Urinary bladder (tissue), 4 donors: ENCODE data around the gene TANK. TPM values are rescaled to one million over a fixed set of nuclear protein-coding genes. Genes with fewer than 3 reads are reported as not detected.
"Not testable (repeated sequence)": the region's sequence is repeated elsewhere in the genome, so short reads cannot be mapped to it uniquely, and the experiment has no call there.

ENCODE experiments used
- DNase-seq: peaks from one replicate; pipeline ENCODE4 v3.0.0-alpha.2; 2015; ENCODE audit errors: extremely low spot score
- H3K27ac ChIP-seq: one replicate; pipeline ENCODE4 v1.5.1; 2013; ENCODE audit warnings: low read depth, mild to moderate bottlenecking, moderate library complexity
- H3K36me3 ChIP-seq: one replicate; pipeline ENCODE4 v1.6.1; 2013; ENCODE audit warnings: mild to moderate bottlenecking, moderate library complexity; ENCODE audit not compliant: insufficient read depth
- H3K4me1 ChIP-seq: one replicate; pipeline ENCODE4 v1.6.1; 2013; ENCODE audit warnings: mild to moderate bottlenecking, moderate library complexity; ENCODE audit not compliant: insufficient read depth
- H3K4me3 ChIP-seq: one replicate; pipeline ENCODE4 v1.5.1; 2013; ENCODE audit warnings: low read depth, low read length
- WGBS: extraction: QIAGEN DNeasy Blood & Tissue Kit; methylation state at CpG from one replicate; pipeline ENCODE4 v1.1.7; 2013; 5-methylcytosine and 5-hydroxymethylcytosine counted together
- polyA plus RNA-seq: library from polyadenylated mRNA; stranded (reverse); fragments of 200-250 nt; gene quantifications from one replicate; pipeline ENCODE4 v1.2.3, GENCODE V29; 2013
- total RNA-seq: library from RNA; depleted of rRNA; stranded (reverse); fragments of >200 nt; gene quantifications from one replicate; pipeline ENCODE4 v1.2.3, GENCODE V29; 2014
- donor health status: healthy with polysubstance abuse.
- donor health status: healthy.

TANK gene
- total and polyA plus RNA-seq, 2 donors = 40.8 to 110 TPM

DNA sequence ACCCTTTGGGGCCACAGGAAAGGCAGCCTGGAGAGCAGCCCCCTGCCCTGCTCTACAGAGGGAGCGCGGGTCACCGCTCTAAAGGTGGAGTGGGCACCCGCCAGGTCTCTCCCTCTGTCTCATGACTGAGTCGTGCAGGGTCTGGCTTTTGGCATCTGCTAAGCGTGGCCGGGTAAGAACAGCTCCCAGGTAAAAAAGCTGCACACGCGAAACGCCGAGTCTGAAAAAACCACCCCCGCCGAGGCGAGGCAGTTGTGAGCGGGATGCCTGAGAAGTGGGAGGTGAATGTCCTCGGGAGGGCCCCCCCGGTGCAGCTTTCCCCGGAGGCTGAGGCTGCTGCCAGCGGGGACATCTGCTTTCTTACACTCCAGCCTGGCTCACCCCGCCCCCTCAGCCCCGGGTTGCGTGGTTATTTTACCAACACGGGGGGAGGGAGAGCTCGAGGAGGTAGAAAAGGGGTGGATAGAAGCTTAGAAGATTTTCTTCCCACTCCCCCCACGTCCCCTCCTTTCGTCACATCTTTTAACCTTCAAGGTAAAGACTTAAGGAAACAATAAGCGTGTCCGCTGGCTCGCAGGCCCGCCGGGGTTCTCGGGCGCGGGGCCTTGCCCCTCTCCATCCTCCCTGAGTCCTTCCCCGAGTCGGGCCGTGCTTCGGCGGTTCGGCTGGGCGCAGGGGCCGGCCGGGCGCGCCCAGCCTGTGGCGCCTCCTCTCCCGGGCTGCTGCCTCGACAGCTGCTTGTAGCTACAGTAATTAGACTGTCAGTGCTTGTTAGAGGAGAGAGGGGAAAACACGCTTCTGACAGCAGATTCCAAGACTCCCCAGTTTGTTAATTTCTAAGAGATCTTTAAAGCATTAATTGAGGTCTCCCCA, 77.4 kb downstream of the TANK start:
- no peak for DNase-seq
- WGBS = 5% methylated on average over 49 of the region's 49 CpGs
- H3K4me1 ChIP-seq = no peaks in the 10 kb centered on the region
- H3K27ac ChIP-seq = no peak overlapping the region
- peak overlapping the region; percentile 26 for H3K4me3 ChIP-seq
- H3K36me3 ChIP-seq = no peaks in the 10 kb centered on the region

GRCh38 chr2:161238265-161238559, 78.0 kb downstream of the TANK start:
- H3K4me1 ChIP-seq = no peaks in the 10 kb centered on the region
- H3K4me3 ChIP-seq = peak overlapping the region; percentile 52
- under 1% methylated on average over 16 of the region's 16 CpGs for WGBS
- H3K36me3 ChIP-seq = no peaks in the 10 kb centered on the region
- no peak for DNase-seq
- no peak overlapping the region for H3K27ac ChIP-seq

DNA sequence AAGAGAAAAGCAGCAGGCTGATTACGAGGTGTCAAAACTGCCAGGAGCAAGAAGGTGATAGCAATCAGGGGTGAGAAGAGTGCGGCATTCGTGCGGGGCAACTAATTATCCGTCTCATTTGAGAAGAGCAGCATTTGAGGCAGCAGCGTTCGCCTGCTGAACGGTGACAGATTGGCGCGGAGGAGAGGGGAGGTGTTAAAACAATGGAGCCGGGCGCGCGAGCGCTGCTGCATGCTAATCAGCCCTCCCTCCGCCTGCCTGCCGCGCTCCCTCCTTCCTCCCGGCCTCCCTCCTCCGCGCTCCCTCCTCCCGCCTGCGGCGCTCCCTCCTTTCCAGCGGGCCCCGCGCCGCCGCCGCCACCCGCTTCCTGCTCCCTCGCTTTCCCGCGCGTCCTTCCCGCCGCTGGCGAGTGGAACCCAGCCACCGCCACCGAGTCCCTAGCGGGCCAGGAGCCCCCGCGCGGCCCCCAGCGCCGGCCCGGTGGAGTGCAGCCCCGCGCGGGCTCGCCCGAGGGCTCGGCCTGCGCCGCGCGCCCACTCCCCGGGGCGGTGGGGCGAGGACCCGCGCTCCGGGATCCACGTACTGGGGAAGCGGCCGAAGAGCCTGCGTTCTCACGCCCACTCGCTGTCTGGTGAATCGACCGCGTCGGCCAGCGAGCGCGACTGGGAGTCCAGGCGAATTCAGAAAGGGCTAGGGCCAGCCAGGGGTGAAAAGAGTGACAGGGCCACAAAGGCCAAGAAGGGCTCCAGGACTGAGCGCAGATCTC, 78.5 kb downstream of the TANK start:
- WGBS = 2% methylated on average over 78 of the region's 78 CpGs
- no peak for DNase-seq
- Histone ChIP-seq H3K27ac (no peak overlapping the region), H3K4me1 (no peaks in the 10 kb centered on the region), H3K4me3 (peak overlapping the region; percentile 52), H3K36me3 (no peaks in the 10 kb centered on the region)

- no peaks in the 10 kb centered on the region for H3K4me1 ChIP-seq
- DNase-seq = no peak
- no peaks in the 10 kb centered on the region for H3K36me3 ChIP-seq
- 77% methylated on average over 47 of the region's 47 CpGs for WGBS
- no peak overlapping the region for H3K27ac ChIP-seq
- H3K4me3 ChIP-seq = no peak overlapping the region
These were observed 79.3 kb downstream of the TANK start for GRCh38 chr2:161239326-161240109.

GRCh38 chr2:161241894-161242293, 81.7 kb downstream of the TANK start:
- WGBS = 68% methylated on average over 1 of the region's 1 CpG
- Histone ChIP-seq H3K4me1 (no peaks in the 10 kb centered on the region), H3K4me3 (no peak overlapping the region), H3K27ac (no peak overlapping the region), H3K36me3 (no peaks in the 10 kb centered on the region)
- no peak for DNase-seq

- WGBS = 85% methylated on average over 3 of the region's 3 CpGs
- DNase-seq = no peak
- H3K4me3 ChIP-seq = no peak overlapping the region
- H3K36me3 ChIP-seq = no peaks in the 10 kb centered on the region
- no peak overlapping the region for H3K27ac ChIP-seq
- no peaks in the 10 kb centered on the region for H3K4me1 ChIP-seq
These were observed 83.1 kb downstream of the TANK start for GRCh38 chr2:161243312-161243711.

DNA sequence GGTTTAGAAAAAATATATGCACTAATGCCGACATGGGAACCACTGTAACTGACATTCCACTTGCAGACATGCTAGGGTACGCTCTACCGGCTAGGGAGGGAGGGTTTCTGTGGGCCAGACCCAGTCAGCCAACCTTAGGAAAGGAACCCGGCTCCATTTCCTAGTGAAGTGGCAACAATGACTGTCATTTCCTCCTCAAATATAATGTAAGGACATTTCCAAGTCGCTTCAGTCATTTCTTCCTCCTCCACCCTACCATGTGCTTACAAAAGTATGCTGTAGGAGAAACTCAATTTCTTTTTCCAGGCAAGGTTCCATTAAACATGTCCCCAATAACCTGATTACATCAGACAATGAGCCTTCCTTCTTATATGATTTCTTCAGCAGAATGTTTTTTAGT, 83.7 kb downstream of the TANK start:
- Histone ChIP-seq H3K27ac (no peak overlapping the region), H3K4me1 (no peaks in the 10 kb centered on the region), H3K4me3 (no peak overlapping the region), H3K36me3 (no peaks in the 10 kb centered on the region)
- DNase-seq = no peak
- WGBS = 88% methylated on average over 5 of the region's 5 CpGs

- H3K4me3 ChIP-seq, DNase-seq, H3K36me3 ChIP-seq, H3K27ac ChIP-seq, H3K4me1 ChIP-seq: not testable (repeated sequence)
- 29% methylated on average over 48 of the region's 53 CpGs for WGBS
These were observed 84.4 kb downstream of the TANK start for GRCh38 chr2:161244387-161245260.

- Histone ChIP-seq H3K4me3 (no peak overlapping the region), H3K4me1 (no peaks in the 10 kb centered on the region), H3K36me3 (no peaks in the 10 kb centered on the region), H3K27ac (no peak overlapping the region)
- 72% methylated on average over 5 of the region's 5 CpGs for WGBS
- DNase-seq = no peak
These were observed 85.0 kb downstream of the TANK start for GRCh38 chr2:161245261-161245553.

DNA sequence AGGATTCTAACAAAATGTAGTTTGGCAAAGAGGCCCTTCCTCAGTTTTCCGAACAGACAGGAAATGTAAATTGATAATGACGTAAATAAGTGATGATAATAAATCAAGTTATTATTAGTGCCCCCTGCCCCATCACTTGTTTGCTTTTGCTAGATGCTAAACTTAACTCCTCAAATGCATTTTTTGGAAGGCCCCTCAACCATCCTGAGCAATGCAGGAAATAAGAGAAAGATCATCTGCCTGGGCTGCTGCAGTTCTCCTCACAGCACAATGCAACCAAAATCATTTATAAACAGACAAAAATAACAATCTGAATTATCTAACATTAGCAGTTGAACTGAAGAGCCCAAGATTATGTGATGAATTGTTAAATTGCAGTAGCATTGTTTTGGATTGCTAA, 85.4 kb downstream of the TANK start:
- no peak overlapping the region for H3K27ac ChIP-seq
- 80% methylated on average over 2 of the region's 2 CpGs for WGBS
- DNase-seq = no peak
- no peaks in the 10 kb centered on the region for H3K36me3 ChIP-seq
- no peaks in the 10 kb centered on the region for H3K4me1 ChIP-seq
- H3K4me3 ChIP-seq = no peak overlapping the region

DNA sequence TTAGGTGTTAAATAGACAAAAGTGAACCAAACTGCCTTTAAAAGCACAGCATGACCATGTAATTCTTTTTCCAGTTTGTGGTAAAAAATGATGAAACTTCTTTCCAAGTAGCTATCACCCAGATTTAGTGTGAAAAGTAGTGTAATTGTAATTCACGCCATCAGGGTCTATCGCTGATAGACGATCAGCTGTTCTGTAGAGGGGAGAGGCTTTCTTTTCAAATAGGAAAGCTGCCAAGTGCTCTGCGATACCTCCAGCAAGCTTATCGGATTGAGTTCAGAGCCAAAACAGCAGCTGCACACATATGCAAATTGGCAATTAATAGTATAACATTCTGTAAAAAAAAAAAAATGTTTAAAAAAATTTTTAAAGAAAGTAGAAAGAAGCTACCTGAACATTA, 86.1 kb downstream of the TANK start:
- Histone ChIP-seq H3K36me3 (no peaks in the 10 kb centered on the region), H3K27ac (no peak overlapping the region), H3K4me3 (no peak overlapping the region), H3K4me1 (no peaks in the 10 kb centered on the region)
- DNase-seq = no peak
- WGBS = 62% methylated on average over 5 of the region's 5 CpGs

DNA sequence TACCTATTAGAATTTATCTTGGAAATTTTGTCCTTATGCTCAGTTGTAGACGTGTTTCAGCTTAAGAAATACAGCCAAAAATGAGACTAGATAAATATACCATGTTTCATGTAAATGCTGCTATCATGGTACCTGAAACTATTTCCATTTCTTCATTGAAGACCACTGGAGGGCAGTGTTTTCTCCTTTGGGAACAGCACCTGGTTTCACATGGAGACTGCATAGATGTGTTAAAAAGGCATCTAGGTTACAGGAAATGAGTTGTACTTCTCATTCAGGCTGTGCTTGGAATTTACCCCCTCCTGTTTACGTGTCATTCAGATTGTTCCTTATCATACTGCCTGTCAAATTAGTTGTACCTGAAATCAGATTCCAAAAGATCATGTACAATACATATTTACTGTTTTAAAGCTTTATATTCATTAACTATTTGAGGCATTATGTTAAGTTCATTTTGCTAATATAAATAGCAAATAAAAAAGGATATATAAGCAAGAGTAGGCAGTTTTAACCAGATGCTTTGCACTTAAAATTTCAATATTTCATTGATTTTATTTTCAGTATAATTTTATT, 90.7 kb downstream of the TANK start:
- Histone ChIP-seq H3K4me3 (no peak overlapping the region), H3K36me3 (no peaks in the 10 kb centered on the region), H3K4me1 (no peaks in the 10 kb centered on the region), H3K27ac (no peak overlapping the region)
- no peak for DNase-seq
- WGBS = 11% methylated on average over 2 of the region's 2 CpGs
